Inflammatory macrophage (primary cell): ENCODE measurements around the gene CHST14.
"Not testable (repeated sequence)": the region's sequence is repeated elsewhere in the genome, so short reads cannot be mapped to it uniquely, and the experiment has no call there.

Source experiments
- DNase-seq, 2 donors: peaks; one replicate each; pipeline ENCODE4 v3.0.0-alpha.2; 2020 to 2022

Gene CHST14

GRCh38 chr15:40440743-40441564 is 29.8 kb upstream of the CHST14 start, which contains the start of gene BAHD1:
TSS of gene BAHD1 (plus strand) at chr15:40440953. CDS start at chr15:40458465, 17,512 bp downstream.
- DNase-seq, result peak; percentile 94 to 95

- peak in 1 of 2 donors; percentile 19 for DNase-seq
Observed at GRCh38 chr15:40441565-40442531, 28.9 kb upstream of the CHST14 start.

GRCh38 chr15:40443255-40443654 is 27.5 kb upstream of the CHST14 start:
- peak in 1 of 2 donors; percentile 12 for DNase-seq

- DNase-seq, result peak in 1 of 2 donors; percentile 10
Observed at GRCh38 chr15:40443846-40444245, 26.9 kb upstream of the CHST14 start.

GRCh38 chr15:40444736-40445135 is 26.0 kb upstream of the CHST14 start:
- no peak for DNase-seq

GRCh38 chr15:40445421-40445922 is 25.3 kb upstream of the CHST14 start:
- no peak for DNase-seq

GRCh38 chr15:40446144-40446543 is 24.6 kb upstream of the CHST14 start:
- no peak for DNase-seq

GRCh38 chr15:40448354-40448753 is 22.4 kb upstream of the CHST14 start:
- DNase-seq, result no peak

- DNase-seq, result no peak
Observed at GRCh38 chr15:40449275-40449674, 21.5 kb upstream of the CHST14 start.

- no peak for DNase-seq
Observed at GRCh38 chr15:40450047-40450446, 20.7 kb upstream of the CHST14 start.

- no peak for DNase-seq
Observed at GRCh38 chr15:40451527-40452158, 19.1 kb upstream of the CHST14 start.

GRCh38 chr15:40452296-40453090 is 18.3 kb upstream of the CHST14 start:
- DNase-seq, result no peak

GRCh38 chr15:40453941-40454340 is 16.8 kb upstream of the CHST14 start:
- not testable (repeated sequence) for DNase-seq

- peak; percentile 19 to 26 for DNase-seq
Observed at GRCh38 chr15:40454904-40455391, 15.8 kb upstream of the CHST14 start.

- DNase-seq, result no peak
Observed at GRCh38 chr15:40456299-40456712, 14.5 kb upstream of the CHST14 start.

GRCh38 chr15:40456738-40457137 is 14.0 kb upstream of the CHST14 start:
- DNase-seq, result no peak

- DNase-seq, result no peak
Observed at GRCh38 chr15:40458495-40459371, 12.1 kb upstream of the CHST14 start.

- DNase-seq, result no peak
Observed at GRCh38 chr15:40459391-40460015, 11.3 kb upstream of the CHST14 start.

GRCh38 chr15:40460404-40460803 is 10.4 kb upstream of the CHST14 start:
- no peak for DNase-seq

GRCh38 chr15:40461958-40462357 is 8.8 kb upstream of the CHST14 start:
- DNase-seq, result no peak
